Measurements from ENCODE around the gene MAP3K19.
A peak's percentile ranks its signal among the peaks of the same experiment; 100 is the strongest.
"Not testable (repeated sequence)": the region's sequence is repeated elsewhere in the genome, so short reads cannot be mapped to it uniquely, and the experiment has no call there.

Gene MAP3K19

GRCh38 chr2:135047300-135047699 lies at the start of gene MAP3K19:
TSS of gene MAP3K19 (minus strand) at chr2:135047447. CDS start at chr2:135024647, 22,800 bp downstream.
- no peak for DNase-seq (ENCODE audit: low spot score)

GRCh38 chr2:135096665-135097446 lies 49.6 kb upstream of the MAP3K19 start:
- DNase-seq (ENCODE audit: low spot score): no peak

DNA sequence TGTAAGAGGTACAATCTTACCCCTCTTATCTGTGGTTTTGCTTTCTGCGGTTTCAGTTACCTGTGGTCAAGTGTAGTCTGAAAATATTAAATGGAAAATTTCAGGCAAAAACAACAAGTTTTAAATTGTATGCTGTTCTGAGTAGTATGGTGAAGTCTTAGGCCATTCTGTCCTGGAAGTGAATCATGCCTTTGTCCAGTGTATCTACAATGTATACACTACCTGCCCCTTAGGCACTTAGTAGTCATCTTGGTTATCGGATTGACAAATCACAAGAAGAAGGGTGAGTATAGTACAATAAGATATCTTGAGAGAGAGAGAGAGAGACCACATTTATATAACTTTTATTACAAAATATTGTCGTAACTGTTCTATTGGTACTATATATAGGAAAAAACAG lies 48.3 kb upstream of the MAP3K19 start:
- DNase-seq (ENCODE audit: low spot score): no peak

GRCh38 chr2:135094508-135094907 lies 47.3 kb upstream of the MAP3K19 start:
- DNase-seq (ENCODE audit: low spot score): no peak

- DNase-seq (ENCODE audit: low spot score): no peak
Observed at GRCh38 chr2:135093670-135094330, 46.6 kb upstream of the MAP3K19 start.

GRCh38 chr2:135093193-135093592 lies 45.9 kb upstream of the MAP3K19 start:
- peak; percentile 34 for DNase-seq (ENCODE audit: low spot score)

GRCh38 chr2:135091681-135092080 lies 44.4 kb upstream of the MAP3K19 start:
- DNase-seq (ENCODE audit: low spot score): no peak

GRCh38 chr2:135089597-135089996 lies 42.4 kb upstream of the MAP3K19 start:
- DNase-seq (ENCODE audit: low spot score): not testable (repeated sequence)

DNA sequence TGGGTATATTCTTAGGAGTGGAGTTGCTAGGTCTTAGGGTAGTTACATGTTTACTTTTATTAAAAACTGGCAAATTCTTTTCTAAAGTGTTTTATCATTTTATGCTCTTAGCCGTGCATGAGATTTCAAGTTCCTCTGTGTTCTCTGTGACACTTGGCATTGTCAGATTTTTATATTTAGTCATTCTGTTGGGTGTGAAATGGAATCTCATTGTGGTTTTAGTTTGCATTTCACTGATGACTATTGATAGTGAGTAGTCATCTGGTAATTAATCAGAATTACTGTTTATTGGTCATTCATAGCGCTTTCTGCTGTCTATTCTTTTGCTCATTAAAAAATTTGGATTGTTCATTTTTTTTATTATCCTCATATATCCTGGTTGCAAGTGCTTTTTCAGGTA lies 39.0 kb upstream of the MAP3K19 start:
- DNase-seq (ENCODE audit: low spot score): no peak

- no peak for DNase-seq (ENCODE audit: low spot score)
Observed at GRCh38 chr2:135078417-135078816, 31.2 kb upstream of the MAP3K19 start.

DNA sequence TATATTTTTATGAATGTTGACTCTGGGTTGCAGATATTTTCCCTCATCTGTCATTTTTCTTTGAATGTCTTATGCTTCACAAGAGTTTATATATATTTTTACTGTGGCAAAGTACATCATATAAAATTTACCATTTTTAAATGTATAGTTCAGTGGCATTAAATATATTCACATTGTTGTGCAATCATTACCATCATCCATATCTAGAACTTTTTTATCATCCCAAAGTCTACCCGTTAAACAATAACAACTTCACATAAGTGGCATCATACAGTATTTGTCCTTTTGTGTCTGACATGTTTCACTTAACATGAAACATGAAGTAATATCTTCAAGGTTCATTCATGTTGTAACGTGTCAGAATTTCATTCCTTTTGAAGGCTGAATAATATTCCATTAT lies 29.3 kb upstream of the MAP3K19 start:
- no peak for DNase-seq (ENCODE audit: low spot score)

DNA sequence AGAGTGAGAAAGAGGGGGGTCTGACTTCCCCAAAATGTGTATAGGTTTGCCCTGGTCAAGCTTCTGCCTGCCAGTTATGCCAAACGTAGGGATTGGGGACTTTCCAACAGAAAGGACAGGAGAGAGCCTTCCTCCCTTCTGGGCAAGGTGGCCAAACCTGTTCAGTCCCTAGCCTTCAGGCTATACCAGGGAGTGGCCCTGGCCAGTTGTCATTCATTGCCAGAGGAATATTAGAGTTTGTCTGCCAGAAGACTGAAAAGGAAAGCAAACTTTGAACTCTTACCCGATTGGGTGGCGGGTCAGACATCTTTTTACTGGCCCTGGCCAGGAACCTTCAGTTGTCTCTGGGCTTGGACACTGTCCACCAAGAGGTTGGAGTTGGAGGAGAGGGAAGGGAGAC lies 27.0 kb upstream of the MAP3K19 start:
- peak; percentile 66 for DNase-seq (ENCODE audit: low spot score)

GRCh38 chr2:135072125-135072997 lies 25.1 kb upstream of the MAP3K19 start:
- DNase-seq (ENCODE audit: low spot score): no peak

- DNase-seq (ENCODE audit: low spot score): no peak
Observed at GRCh38 chr2:135066710-135067109, 19.5 kb upstream of the MAP3K19 start.

DNA sequence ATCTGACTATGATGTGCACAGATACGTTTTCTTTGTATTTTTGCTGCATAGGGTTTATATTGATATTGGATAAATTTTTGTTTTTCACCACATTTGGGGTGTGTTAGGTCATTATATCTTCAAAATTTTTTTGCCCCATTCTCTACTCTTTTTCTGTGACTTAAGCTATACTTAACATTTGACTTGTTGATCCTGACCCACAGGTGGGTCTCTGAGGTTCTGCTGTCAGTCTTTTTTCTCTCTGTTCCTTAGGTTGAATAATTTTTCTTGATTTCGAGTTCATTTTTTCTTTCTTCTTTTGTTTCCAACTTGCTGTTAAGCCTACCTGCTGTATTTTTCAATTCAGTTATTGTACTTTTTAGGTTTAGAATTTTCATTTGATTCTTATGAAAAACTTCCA lies 16.9 kb upstream of the MAP3K19 start:
- no peak for DNase-seq (ENCODE audit: low spot score)

- DNase-seq (ENCODE audit: low spot score): no peak
Observed at GRCh38 chr2:135063210-135063609, 16.0 kb upstream of the MAP3K19 start.

GRCh38 chr2:135059577-135059976 lies 12.3 kb upstream of the MAP3K19 start:
- no peak for DNase-seq (ENCODE audit: low spot score)

DNA sequence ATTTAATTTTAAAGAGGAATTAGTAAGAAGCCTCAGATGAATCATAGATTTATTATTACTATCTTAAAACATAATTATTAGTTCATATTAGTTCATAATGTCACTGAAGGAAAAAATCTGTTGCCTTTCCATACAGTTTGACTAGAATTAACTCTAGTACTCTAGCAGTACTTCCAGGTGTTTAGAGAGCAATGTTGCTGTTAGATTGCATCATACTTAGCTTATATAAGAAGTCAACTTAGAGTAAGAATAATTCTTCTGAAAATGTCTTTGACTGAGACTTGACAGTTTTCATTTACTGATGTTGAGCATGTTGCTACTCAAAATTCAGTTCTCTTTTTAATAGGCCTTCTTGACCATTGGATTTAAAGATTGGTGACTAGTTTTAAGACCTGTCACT lies 9.5 kb upstream of the MAP3K19 start:
- peak; percentile 45 for DNase-seq (ENCODE audit: low spot score)

- DNase-seq (ENCODE audit: low spot score): no peak
Observed at GRCh38 chr2:135055182-135055786, 8.0 kb upstream of the MAP3K19 start.

DNA sequence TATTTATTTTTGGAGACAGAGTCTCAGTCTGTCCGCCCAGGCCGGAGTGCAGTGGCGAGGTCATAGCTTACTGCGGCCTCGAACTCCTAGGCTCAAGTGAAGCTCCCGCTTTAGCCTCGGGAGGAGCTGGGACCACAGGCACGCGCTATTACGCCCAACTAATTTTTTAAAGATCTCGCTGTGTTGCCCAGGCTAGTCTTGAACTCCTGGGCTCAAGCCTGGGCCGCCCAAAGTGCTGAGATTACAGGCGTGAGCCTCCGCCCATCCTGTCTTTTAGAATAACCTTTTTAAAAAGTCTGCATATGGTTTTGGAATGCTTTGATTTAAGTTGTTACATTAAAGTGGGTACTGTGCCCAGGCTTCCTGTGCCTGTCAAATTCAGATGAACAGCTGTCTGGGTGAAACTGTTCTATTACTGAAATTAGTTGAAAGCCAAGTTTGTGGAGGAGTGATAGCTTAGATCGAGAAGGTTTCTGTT lies 5.8 kb upstream of the MAP3K19 start:
- no peak for DNase-seq (ENCODE audit: low spot score)

GRCh38 chr2:135052042-135052876 lies 5.0 kb upstream of the MAP3K19 start, which contains the start of gene RAB3GAP1:
TSS of gene RAB3GAP1 (plus strand) at chr2:135052292. CDS start at chr2:135052308, 16 bp downstream.
- DNase-seq (ENCODE audit: low spot score): peak; percentile 87

Measured in LoVo (cell line).